GM04504 (cell line): Measurements from ENCODE around the gene C11orf16.
"Not testable (repeated sequence)": the region's sequence is repeated elsewhere in the genome, so short reads cannot be mapped to it uniquely, and the experiment has no call there.

Experiments used
- DNase-seq: peaks from one replicate; pipeline ENCODE4 v3.0.0-alpha.2; 2012; ENCODE audit warnings: low read depth

C11orf16 gene

DNA sequence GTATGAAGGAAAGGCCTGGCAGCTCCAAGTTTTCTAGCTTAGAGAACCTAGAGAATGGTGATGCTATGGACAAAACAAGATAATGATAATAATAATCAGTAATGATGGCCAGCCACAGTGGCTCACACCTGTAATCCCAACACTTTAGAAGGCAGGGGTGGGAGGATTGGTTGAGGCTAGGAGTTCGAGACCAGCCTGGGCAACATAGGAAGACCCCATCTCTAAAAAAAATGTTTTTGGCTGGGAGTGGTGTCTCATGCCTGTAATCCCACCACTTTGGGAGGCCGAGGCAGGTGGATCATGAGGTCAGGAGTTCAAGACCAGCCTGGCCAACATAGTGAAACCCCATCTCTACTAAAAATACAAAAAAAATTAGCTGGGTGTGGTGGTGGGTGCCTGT lies 3.0 kb upstream of the C11orf16 start:
- not testable (repeated sequence) for DNase-seq

DNA sequence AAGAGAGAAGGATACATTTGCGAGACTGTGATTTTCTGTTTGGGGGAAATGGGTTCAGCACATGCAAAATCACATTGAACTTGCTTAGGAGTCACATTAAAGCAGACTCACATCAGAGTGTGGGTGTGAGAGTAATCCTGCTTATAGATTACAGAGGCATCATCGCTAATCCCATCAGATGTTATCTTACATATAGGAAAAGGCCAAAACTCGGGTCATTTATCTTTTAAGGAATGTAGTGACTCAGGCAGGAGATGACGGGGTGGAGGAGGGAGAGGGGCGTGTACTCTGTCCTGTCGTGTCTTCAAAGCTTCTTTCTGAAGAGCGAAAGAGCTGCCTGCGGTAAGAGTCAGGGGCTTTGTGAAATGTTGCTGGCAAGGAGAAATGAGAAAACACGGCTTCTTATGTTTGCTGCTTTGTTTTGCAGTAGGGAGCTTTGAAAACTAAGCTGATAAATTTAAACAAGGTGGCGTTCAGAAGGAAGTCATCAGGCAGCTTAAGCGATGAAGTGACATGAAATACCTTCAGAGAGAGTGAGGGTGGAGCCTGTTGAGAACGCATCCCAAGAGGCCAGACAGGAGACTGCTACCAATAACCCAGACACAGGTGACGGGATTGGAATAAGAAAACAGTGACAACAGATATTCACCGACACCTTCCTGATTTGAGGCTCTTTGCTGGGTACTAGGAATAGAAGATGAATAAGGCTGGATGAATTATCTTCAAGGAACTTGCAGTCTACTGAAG lies 2.2 kb upstream of the C11orf16 start:
- no peak for DNase-seq

DNA sequence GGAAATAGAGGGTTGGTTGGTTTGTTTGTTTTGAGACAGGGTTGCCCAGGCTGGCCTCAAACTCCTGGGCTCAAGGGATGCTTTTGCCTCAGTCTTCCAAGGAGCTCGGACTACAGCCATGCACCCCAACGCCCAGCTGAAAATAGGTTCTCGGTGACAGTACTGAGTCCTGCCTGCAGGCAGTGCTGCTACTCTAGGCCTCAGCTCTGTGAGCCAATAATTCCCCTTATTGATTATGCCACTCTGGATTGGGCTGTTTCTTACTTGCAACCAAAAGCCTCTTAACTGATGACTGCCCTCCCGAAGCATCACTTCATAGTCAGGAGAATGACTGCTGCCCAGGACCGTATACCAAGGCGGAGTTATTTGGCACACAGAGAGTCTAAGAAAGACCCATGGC lies 1.2 kb upstream of the C11orf16 start:
- no peak for DNase-seq

DNA sequence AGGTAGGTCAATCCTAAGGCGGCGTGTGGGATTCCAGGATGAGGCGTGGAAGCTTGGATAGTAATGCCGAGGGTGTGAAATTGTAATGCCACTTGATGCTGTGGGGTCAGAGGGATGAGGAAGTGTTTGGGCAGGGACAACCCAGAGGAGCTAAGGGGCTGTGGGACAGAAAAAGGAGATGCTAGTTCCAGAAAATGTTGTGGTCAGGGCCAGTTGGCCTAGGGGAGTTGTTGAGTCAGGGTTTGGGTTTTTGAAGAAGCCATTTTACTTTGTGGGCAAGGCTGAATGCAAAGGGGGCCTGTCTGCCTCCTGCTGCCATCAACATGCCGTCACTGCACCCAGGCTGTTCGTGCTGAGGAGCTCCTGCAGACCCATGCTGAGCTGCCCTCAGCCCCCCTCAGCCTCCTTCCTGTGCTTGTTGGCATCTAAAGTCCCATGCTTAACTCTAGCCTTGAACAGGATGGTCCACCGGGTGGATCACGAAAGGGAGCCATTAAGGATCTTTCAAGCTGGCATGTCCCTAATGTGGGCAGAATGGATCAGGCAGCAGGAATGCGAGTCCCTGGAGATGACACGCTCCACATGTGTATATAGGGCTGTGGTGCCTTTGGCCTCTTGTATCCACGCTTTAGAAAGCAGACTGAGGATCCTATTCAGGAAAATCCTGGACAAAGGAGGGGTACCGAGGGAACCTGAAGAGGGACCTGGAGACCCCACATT lies 2.1 kb downstream of the C11orf16 start:
- no peak for DNase-seq

DNA sequence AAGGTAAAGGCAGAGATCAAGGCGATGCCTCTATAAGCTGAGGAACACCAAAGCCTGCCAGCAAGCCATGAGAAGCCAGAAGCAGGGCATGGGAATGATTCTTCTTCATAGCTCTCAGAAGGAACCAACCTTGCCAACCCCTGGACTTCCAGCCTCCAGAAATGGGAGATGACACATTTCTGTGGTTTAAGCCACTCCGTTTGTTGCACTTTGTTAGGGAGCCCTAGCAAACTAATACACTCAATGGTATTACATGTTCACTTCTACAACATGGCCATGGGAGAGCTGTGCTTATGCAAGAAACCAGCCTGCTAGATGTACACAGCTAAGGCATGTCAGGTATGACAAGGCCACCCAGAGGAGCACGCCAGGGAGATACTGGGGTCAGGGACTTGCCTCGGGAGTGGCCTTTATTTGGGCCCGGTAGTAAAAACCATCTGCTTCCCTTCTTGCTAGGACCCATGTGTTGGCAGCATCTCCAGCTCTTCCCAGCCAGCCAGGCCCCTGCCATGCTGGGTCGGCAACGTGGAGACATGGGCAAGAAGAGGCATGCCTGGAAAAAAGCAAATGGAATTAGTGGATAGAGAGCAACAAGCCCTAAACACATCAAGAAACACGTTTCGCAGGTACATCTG lies 3.6 kb downstream of the C11orf16 start:
- no peak for DNase-seq

DNA sequence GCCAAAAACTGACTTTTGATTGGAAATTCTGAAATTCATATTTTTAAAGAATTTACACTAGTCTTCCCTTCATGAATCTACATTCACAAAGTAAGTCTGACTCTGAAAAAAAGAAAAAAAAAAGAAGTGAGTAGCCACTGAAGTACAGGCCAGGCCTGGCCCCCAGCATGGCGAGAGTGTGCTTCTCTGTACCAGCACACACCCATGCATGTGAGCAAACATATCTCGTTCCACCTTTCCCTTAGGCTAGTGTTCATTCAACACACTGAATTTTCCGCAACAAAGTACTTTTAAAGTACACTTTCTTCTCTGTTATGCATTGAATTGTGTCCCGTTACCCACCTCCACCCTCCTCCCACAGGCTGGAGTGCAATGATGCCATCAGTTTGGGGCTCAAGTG lies 4.5 kb downstream of the C11orf16 start:
- DNase-seq = no peak

DNA sequence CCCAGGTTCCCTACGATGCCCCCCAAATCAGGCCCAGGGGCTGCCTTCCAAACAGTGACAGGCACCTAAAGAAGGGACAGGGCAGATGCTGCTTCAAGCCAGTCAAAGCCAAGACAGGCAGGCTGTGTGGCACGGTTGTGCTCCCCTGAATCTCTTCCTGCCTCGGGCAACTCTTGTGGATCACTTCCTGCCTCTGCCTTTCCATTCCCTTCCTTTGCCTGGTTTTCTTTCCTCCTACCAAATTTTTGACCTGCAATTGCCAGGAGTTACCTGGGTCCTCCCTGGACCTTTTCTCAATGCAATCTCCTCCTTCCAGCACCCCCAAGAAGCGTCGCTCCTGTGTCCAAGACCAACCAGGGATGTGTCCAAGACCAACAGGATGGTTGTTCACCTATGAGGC lies 5.5 kb downstream of the C11orf16 start:
- DNase-seq = no peak

DNA sequence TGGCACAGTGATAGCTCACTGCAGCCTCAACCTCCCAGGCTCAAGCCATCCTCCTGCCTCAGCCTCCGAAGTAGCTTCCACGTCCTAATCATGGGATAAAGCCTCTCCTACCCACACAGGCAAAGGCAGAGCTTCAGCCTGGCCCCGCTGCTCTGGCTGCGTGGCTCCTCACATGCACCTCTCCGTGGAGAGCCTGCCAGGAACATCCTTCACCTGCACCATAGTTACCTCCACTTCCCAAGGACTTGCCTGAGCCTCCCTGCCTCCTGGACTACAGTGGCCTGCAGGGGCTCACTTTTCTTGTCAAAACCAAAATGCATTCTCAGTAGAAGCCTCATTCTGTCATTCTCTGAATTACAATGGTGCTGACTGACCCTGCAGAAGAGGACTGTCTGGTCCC lies 6.5 kb downstream of the C11orf16 start:
- no peak for DNase-seq

DNA sequence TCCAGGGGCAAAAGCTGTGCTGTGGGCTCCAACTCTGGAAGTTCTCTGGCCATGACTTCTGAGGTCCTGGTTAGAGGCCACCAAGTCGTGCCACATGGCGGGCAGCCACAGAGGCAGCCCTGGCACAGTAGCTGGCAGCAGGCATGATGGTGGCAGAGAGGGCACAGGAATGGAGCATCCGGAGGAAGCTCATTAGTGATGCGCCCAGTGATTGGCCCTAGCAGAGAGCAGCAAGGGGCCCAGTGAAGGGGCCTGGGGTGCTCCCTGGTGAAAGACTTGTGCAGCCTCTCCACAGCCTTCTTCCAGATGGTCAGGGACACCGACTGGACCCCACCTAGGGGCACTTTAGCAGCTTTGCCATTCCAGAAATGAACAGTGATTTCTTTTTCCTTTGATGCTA lies 7.0 kb downstream of the C11orf16 start:
- DNase-seq = no peak

DNA sequence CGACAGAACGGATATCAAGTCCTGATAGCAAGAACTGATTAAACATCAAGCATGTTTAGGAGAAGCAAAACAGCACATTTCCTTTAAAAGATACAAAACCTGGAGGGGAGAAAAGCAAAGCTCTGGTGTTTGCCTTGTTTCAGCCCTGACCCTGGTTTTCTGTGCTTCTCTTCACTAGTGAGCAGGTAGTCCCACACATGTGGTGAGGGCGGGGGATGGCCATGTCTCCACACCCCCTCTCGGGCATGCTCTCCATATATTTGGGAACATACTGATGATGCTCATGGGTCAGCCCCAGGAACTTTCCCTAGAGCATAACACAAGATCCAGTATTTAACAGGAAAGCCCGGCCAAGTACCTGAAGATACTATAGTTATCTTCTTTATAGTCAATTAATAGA lies 10.1 kb downstream of the C11orf16 start:
- DNase-seq = no peak

DNA sequence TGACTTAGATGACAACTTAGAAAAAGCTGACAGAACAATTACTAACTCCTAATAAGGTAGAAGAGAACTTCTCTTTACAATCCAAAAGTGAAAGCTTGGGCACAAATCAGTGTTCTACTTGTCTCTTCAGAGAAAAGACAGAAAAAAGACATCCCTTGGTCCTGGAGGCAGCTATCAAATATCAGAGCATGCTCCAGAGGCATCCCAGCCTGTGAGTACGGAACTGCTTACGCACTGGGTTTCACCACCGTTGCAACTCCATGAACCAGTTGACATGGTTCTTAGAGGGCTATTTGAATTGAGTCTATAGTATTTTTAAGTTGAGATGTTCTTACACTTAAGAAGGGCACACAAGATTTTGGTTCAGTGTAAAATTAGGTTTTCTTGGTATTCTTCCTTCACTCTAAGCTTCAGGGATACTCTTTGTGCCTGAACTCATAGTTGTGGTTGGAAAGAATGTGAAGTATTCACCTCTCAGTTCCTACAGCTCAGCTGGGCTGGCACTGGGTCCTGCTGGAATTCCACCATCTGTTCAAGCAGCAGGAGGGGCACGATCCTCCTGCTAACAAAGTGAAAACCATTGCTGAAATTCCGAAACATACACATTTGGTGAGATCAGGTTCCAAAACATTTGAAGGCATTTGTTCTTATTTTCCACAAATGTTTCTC lies 15.5 kb downstream of the C11orf16 start:
- DNase-seq = peak; percentile 62

DNA sequence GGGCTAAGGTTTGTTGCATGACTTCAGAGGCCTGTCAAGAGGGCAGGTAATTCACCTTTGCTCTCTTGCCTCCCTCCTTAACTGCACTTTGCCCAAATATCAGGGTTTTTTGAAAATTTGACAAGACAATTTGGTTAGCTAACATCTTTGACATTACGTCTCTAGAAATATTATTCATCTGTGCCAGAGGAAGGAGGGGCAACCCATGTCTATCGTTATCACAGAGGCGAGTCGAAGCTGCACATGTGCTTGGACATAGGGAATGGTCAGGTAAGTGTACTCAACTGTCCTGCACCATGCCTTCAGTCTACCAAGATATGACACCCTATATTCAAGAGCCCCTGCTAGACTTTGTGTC lies 18.1 kb downstream of the C11orf16 start:
- DNase-seq = no peak

DNA sequence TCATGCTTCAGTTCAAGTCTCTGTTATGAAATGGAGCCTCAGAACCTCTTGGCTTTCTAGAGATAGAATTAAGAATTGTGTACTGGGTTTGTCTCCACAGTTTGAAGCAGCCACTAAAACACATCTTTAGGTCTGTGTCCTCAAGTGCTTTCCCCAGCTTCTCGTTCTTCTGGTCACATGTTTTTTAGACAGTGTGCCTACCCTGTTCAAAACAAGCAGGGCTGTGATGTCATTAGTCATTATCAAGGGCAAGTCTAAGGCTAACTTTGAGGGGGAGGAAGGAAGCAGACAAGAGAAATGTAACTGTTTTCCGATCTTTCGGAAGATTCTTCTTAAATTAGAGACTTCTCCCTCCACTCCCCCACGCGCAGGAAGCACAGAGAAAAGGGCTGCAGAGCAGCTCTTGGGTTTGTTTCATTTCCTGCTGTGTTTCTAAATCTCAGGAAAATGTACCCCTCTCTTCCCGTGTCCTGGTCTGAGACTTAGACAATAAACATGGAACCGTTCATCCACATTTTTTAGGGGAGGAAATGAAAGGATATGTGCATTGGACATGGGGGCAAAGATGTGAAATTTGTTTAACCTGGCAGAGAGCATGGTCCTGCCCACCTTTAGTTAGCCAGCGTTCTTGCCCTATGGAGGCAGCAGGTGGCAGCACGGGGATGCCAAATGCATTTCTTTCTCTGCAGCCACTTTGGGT lies 18.6 kb downstream of the C11orf16 start:
- no peak for DNase-seq

DNA sequence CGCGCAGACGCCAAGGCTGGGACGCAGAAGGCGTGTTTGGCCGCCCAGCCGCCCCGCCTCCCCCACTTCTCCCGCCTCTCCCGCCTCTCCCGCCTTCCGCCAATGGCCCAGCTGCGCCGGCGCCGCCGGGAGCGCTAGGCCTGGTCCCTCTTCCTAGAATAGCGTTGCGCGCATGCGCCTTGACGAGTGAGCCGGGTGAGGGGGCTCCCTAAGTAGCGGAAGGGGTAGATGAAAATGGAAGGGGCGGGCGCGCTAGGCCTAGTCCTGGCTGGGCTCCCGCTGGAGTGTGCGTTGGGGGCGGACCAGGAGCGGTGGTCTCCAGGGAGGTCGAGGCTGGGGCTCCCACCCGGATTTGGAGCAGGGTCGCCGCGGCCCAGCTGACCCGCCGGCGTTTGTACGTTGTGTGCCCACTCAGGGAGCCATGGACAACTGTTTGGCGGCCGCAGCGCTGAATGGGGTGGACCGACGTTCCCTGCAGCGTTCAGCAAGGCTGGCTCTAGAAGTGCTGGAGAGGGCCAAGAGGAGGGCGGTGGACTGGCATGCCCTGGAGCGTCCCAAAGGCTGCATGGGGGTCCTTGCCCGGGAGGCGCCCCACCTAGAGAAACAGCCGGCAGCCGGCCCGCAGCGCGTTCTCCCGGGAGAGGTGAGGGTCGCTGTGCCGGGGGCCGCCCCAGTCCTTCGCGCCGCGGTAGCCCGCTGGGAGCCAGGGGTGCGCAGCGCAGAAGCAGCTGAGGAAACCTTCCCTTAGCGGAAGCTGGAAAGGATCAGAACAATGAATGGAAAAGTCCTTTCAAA lies 21.5 kb downstream of the C11orf16 start, which contains the start of gene AKIP1:
Gene AKIP1, plus strand, starts transcription at position 161 of the 795 bp plus-strand sequence. Its CDS starts 261 bp downstream, at position 422.
- peak; percentile 85 for DNase-seq

DNA sequence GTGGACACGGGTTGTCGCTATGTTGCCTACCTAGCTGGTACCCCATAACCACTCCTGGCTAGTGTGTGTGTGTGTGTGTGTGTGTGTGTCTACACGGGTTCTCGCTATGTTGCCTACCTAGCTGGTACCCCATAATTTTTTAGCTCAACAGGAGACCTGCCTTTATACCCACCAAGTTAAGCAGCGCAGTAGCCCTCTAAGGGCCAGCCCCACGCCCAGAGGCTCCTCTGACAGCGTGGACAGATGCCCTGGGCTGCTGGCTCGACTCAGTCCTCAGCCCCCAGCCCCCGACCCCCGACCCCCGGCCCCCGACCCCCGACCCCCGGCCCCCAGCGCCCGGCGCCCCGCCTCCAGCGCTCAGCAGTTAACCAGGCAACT lies 22.1 kb downstream of the C11orf16 start:
- DNase-seq = no peak

DNA sequence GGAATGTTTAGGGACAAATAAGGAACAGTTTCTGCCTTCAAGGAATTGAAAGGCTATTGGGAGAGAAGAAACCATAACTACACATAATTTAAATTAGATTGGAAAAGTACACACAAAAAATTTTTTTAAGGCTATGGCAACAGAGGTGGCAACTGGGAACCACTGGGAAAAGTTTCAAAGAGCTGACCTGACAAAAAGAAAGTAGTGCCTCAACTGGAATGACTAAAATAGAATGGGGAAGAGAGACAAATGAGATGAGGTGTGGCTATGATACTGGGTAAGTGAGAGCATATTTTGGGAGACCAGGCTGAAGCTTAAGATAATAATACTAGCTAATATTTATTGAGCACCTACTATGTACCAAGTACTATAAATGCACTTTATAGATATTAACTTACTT lies 24.6 kb downstream of the C11orf16 start:
- no peak for DNase-seq

DNA sequence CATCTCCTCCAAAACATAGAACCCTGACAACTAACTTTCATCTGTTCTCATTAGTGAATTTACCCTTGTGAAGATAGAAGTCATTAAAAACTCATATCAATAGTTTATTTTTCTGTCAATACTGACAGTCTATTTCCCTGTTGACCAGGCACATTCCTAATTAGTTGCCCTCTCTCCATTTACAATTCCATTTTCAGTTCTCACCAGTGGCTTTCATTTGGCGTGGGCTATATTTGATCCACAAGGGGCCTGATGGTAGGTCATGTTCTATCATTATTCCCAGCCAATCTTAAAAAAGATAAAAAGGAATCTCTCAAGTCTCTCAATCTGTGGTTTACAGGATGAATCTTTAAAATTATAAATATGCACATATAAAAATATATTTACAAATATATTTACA lies 25.6 kb downstream of the C11orf16 start:
- no peak for DNase-seq

DNA sequence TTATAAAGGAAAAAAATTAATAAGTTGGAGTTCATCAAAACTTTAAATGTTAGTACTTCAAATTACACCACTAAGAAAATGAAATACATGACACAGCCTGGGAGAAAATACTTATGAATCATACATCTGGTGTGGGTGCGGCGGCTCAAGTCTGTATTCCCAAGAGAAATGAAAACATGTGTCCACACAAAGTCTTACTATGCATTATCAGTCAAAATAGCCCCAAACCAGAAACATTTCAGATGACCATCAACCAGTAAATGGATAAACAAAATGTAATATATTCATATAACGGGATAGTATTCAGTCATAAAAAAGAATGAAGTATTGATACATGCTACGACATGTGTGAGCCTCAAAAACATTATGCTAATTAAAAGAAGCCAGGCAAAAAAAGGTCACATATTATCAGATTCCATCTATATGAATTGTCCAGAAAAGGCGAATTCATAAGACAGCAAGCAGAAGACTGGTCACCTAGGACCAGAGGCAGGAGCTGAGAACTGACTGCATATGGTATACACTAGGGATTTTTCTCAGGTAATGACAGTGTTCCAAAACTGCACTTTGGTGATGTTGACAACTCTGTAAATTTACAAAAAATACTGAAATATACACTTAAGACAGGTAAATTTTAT lies 27.1 kb downstream of the C11orf16 start:
- peak; percentile 67 for DNase-seq

DNA sequence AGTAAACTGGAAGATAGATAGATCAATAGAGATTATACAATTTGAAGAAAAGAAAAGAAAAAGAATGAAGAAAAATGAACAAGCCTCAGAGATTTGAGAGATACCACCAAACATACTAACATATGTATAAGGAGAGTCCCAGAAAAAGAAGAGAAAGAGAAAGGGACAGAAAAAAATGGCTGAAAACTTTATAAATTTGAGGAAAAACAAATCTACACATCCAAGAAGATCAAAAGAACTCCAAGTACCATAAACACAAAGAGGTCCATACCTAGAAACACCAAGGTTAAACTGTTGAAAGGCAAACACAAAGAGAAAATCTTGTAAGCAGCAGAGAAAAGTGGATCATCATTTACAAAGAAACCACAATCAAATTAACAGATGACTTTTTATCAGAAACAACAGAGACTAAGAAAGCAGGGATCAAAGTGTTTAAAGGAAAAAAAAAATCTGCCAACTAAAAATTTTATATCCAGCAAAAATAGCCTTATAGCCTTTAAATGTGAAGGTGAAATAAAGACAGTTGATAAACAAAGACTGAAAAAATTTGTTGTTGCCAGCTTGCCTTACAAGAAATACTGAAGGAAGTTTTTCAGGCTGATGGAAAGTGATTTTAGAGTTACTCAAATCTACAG lies 33.5 kb downstream of the C11orf16 start:
- DNase-seq = no peak

DNA sequence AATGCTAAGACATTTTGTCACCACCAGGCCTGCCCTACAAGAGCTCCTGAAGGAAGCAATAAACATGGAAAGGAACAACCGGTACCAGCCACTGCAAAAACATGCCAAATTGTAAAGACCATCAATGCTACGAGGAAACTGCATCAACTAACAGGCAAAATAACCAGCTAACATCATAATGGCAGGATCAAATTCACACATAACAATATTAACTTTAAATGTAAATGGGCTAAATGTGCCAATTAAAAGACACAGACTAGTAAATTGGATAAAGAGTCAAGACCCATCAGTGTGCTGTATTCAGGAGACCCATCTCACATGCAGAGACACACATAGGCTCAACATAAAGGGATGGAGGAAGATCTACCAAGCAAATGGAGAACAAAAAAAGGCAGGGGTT lies 41.6 kb downstream of the C11orf16 start:
- DNase-seq = not testable (repeated sequence)
